SH-SY5Y (cell line): ENCODE results near the gene ATP5F1E.

Source experiments
- GATA2 ChIP-seq: IDR thresholded peaks from 2 replicates; pipeline ENCODE4 v1.6.1; 2011; ENCODE audit warnings: mild to moderate bottlenecking, low read depth, low read length
- GATA3 ChIP-seq: IDR thresholded peaks from 2 replicates; pipeline ENCODE4 v1.6.1; 2011; ENCODE audit warnings: low read depth, mild to moderate bottlenecking, low read length, moderate library complexity

ATP5F1E gene

DNA sequence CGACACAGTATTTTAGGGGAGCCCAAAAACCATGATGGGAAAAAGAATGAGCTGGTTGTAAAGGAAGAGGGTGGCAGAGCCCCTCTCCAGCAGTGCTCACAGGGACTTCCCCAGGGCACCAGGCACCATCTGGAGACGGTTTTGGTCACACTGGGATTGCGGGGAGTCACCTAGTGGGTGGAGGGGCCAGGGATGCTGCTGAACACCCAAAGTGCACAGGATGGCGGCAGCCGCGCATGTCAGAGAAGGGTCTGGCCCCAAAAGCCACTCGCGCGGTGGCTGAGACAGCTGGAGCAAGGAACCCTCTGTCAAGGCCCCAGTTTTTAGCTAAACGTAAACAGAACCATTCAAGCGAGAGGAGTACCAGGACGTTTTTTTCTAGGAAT is 35.9 kb downstream of the ATP5F1E start:
- TF ChIP-seq GATA3 (no peak), GATA2 (no peak)

DNA sequence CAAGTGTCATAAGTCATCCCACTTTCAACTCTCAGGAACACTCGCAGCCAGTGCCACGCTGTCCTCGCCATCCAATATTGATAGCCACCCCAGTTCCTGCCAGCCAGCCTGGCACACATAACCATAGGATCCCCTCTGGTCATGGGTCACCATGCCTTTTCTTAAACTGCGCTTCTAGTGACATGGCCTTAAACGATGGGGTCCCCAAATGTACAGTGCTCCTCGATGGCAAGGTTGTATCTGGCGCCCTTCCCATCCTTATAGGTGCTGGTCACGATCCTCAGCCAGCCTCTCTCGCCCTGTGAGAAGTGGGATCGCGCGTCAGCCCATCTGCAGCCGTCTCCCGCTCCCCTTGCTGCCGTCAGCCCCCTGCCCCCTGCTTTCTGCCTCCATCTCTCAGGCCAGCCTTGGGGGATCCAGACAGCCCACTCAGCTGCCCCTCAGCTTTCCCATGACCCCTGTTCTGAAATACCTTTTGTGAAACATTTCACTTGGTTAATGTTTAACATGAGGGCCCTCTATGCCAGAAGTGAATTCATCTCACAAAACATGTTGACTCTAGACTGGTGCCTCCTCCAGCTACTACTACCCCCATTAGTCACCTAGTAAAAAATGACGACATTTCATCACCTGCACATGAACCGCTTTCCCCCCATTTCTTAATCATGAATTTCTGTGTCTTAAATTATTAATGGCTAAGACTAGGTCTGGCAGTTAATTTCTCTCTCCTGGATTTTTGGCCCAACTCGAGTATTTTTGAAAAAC is 36.5 kb downstream of the ATP5F1E start:
- TF ChIP-seq GATA2 = no peak
- no peak for TF ChIP-seq GATA3

DNA sequence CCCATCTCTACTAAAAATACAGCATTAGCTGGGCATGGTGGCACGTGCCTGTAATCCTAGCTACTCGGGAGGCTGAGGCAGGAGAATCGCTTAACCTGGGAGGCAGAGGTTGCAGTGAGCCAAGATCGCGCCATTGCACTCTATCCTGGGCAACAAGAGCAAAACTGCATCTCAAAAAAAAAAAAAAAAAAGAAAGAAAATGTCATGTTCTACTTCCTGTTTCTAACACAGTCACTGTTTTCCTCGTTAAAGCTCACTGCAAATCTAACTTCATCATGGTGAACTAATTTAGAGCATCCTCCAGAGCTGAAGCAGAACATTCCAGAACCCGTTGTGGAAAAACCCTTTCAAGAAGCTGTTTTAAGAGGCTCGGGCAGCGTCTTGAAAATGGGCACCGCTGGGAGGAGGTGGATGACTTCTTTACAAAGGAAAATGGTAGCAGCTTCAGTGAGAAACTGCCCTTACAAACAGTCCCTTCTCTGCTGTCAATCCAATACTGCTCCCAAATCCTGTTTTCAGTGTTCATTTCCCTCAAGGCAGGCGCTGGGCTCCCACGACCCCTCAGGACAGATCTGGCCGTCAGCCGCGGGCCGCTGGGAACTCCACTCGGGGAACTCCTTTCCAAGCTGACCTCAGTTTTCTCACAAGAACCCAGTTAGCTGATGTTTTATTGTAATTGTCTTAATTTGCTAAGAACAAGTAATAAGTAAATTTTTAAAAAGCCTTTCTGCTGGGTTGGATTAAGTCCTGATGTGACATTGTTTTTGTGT is 37.6 kb downstream of the ATP5F1E start:
- TF ChIP-seq GATA3 = no peak

DNA sequence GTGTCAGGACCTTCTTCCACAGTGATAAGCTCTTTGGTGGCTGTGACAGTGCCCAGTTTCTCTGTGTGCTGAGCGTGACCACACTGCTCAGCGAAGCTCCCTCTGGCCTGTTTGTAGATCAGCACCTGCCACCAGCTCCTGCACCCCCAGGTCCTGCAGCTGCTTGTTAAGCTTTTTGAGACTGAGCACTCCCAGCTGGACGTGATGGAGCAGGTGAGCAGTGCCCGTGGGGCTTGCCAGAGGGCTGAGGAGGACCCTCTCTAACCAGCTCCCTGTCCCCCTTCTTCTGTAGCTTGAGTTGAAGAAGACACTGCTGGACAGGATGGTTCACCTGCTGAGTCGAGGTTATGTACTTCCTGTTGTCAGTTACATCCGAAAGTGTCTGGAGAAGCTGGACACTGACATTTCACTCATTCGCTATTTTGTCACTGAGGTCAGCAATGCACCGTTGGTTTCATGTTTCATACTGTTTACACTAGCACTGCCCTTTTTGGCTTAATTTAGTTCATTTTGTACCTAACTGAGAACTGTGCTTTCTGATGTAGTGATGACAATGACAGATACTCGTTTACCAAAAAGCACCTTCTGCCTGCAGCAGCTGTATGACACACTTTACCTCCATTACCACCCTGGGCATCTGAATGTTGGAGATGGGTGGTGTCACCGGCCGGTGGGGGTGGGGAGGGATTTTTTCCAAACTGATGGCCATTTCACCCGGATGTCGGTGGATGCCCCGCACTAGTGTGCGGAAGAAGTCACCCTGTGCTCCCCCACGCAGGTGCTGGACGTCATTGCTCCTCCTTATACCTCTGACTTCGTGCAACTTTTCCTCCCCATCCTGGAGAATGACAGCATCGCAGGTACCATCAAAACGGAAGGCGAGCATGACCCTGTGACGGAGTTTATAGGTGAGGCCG is 38.5 kb downstream of the ATP5F1E start:
- no peak for TF ChIP-seq GATA3
- no peak for TF ChIP-seq GATA2

DNA sequence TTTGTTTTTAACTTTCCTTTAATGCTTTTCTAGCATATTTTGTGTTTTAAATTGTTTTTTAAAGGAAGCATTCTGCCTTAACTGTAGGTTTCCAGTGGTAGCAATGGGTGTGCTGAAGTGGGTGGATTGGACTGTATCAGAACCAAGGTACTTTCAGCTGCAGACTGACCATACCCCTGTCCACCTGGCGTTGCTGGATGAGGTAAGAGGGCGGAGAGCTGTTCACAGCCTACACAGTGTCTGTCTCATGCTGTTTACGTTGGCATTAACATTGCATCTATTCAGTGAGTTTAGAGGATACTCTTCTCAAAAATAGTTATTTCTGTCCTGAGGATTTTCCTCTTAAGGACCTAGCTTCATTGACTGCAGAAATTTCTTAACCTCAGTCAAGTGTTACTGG is 39.2 kb downstream of the ATP5F1E start:
- TF ChIP-seq GATA2 (no peak), GATA3 (no peak)

DNA sequence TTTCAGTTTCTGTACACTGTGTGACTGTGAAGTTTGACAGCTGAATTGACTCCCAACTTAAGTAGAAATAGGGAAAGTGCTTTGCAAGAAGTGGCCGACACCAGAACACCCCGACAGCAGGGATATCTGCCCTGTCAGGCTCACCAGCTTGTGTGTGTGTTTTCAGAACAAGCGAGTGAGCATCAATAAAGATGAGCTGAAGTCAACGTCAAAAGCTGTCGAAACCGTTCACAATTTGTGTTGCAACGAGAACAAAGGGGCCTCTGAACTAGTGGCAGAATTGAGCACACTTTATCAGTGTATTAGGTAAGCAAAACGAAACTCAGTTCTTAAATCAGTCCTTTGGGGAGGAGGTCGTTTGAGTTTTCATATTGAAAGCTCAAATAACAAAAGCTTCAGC is 40.4 kb downstream of the ATP5F1E start:
- TF ChIP-seq GATA2 (no peak), GATA3 (no peak)

DNA sequence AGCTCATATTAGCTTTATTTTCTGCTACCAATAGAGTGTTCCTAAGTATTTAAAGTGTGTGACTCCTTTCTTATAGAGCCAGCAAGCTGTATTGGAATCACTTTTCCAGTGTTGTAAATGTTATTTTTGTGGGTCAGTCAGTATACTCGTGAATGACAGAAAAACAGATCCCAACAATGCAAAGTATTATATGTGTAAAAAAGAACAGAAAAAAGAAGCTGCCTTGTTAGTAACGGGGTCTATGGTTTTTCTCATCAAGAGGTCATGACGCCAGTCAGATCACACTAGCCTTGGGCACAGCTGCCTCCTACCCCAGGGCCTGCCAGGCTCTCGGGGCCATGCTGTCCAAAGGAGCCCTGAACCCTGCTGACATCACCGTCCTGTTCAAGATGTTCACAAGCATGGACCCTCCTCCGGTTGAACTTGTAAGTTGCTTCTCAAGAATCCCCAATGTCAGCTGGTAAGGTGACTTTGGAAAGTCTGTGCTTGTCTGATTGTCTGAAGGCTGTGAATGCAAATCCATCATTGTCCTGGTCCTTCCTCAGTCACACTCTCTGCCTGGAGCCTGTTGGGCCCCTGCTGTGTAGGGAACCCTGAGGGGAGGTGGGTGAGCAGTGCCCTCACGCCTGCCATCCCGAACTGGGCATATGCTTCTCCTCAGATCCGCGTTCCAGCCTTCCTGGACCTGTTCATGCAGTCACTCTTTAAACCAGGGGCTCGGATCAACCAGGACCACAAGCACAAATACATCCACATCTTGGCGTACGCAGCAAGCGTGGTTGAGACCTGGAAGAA is 41.3 kb downstream of the ATP5F1E start:
- TF ChIP-seq GATA2 (no peak), GATA3 (no peak)

DNA sequence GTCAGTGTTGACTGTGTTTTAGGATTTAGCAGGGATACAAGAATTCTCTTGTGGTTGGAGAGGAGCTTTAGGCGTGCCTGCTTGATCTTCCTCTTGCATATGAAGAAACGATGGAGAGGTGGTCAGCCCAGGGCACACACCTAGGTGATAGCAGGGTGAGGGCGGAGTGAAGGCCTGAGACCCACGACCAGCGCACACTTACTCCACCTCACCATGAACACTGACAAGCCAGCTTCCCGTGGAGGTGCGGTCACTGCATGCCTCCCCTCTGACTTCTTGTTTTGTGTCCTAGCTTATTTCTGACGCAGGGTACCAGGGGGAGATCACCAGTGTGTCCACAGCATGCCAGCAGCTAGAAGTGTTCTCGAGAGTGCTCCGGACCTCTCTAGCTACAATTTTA is 42.9 kb downstream of the ATP5F1E start:
- TF ChIP-seq GATA3 (no peak), GATA2 (no peak)

DNA sequence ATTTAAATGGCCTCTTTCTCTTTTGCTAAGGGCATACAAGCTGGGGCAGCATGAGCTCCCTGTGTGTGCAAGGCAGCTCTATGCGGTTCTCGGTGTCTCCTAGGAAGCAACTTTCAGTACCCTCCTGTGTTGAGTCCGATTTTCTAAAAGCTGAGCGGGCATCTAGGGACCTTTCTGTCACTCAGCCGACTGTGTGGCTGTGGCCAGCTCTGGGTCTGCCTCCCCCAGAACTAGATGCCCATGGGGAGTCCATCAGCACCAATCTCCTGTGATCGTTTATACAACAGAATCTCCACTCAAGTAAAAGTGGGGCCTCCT is 43.6 kb downstream of the ATP5F1E start:
- TF ChIP-seq GATA2 (no peak), GATA3 (no peak)

DNA sequence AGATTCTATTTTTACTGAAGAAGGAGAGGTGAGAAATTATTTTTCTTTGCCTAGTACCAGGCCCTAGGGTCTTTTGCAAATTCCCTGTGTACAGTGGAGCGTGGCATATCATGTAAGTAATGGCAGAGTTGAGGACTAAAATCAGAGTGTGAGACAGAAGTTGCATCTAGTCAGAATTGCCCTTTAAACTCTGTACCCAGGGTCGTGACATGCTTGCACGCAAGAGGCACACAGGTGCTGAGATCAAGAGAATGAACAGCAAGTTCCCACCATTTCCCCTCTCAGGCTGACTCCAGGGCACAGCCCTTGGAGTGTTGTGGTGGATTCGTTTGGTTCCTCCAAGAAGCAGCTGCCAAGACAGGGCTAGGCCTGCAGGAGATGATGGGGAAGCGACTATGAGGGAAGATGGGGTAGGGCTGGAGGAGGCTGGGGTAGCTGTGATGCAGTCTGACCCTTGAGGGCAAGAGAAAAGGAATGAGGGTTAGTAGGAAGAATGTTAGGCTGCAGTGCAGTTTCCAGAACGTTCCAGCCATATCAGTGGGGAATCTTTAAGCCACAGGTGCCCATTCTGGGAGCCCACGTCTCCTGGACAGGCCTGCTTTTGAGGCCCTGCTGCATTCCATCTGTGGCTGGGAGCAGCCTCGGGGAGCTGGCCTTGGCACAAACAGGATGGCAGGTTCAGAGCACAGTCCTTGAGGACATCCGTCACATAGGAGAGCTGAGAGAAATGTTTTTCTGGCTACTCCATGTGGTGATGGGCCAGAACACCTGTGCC is 44.2 kb downstream of the ATP5F1E start:
- TF ChIP-seq GATA2 = no peak
- no peak for TF ChIP-seq GATA3

DNA sequence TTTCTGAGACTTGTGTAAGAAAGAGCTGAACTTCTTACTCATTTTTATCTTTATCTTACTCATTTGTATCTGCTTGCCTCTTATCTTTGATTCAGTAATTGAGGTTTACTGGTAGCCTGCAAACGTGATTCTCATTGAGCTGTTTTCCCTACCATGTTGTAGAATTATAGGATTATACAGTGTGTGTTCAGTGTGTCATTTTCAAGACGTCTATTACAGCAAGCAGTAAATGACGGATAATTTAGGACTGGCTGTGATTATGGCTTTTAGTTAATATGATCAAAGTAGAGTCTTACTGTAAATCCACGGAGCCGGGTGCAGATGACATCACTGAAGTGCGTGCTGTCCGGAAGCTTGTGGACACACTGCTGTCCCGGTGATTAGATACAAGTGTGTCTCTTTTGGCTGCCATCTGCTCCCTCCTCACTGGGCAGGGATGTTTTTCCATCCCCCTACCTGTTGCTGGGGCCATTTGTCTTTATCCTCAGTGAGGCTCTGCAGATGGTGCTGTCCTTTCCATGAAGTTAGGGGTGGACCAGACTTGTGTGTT is 45.1 kb downstream of the ATP5F1E start:
- TF ChIP-seq GATA2 (no peak), GATA3 (peak; percentile 44)

DNA sequence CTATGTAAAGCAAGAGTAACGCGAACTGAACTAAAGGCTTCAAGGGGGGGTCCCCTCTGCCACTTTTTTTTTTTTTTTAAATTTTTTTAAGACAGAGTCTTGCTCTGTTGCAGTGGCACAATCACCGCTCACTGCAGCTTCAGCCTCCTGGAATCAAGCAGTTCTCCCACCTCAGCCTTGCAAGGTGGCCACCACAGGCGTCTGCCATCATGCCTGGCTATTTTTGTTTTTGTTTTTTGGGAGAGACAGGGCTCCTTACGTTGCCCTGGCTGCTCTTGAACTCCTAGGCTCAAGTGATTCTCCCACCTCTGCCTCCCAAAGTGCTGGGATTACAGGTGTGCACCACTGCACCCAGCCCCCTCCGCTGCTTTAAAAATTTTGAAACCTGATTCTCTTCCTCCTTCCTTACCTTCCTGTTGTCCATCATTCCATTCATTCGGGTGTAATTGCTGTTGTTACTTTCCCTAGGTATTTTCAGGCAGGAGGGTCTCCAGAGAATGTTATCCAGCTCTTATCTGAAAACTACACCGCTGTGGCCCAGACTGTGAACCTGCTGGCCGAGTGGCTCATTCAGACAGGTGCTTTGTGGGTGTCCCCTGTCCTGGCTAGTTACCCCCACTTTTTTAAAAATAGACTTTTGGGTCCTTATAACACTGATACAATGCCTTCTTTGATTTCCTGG is 45.7 kb downstream of the ATP5F1E start:
- no peak for TF ChIP-seq GATA3
- TF ChIP-seq GATA2 = no peak
